ENCODE results near the gene C18orf32.
A peak's percentile ranks its signal among the peaks of the same experiment; 100 is the strongest.
"Not testable (repeated sequence)": the region's sequence is repeated elsewhere in the genome, so short reads cannot be mapped to it uniquely, and the experiment has no call there.

C18orf32 gene

GRCh38 chr18:49467019-49467563, 19.9 kb downstream of the C18orf32 start:
- no peak for DNase-seq

GRCh38 chr18:49464718-49465598, 22.1 kb downstream of the C18orf32 start:
- DNase-seq: no peak

- DNase-seq: no peak
Observed at GRCh38 chr18:49461602-49461977, 25.4 kb downstream of the C18orf32 start.

GRCh38 chr18:49460976-49461601, 25.9 kb downstream of the C18orf32 start:
- no peak for DNase-seq

- peak; percentile 36 for DNase-seq
Observed at GRCh38 chr18:49459404-49460171, 27.4 kb downstream of the C18orf32 start.

GRCh38 chr18:49457616-49458015, 29.4 kb downstream of the C18orf32 start:
- no peak for DNase-seq

GRCh38 chr18:49456794-49457193, 30.2 kb downstream of the C18orf32 start:
- no peak for DNase-seq

- not testable (repeated sequence) for DNase-seq
Observed at GRCh38 chr18:49452534-49452933, 34.5 kb downstream of the C18orf32 start.

GRCh38 chr18:49447810-49448745, 39.0 kb downstream of the C18orf32 start:
- no peak for DNase-seq

GRCh38 chr18:49446481-49446880, 40.6 kb downstream of the C18orf32 start:
- no peak for DNase-seq

GRCh38 chr18:49444581-49444980, 42.5 kb downstream of the C18orf32 start:
- no peak for DNase-seq

- DNase-seq: no peak
Observed at GRCh38 chr18:49443837-49444236, 43.2 kb downstream of the C18orf32 start.

- DNase-seq: no peak
Observed at GRCh38 chr18:49441338-49441938, 45.6 kb downstream of the C18orf32 start.

GRCh38 chr18:49435170-49435569, 51.9 kb downstream of the C18orf32 start:
- DNase-seq: no peak

- DNase-seq: no peak
Observed at GRCh38 chr18:49432602-49433001, 54.4 kb downstream of the C18orf32 start.

GRCh38 chr18:49431165-49431962, 55.7 kb downstream of the C18orf32 start:
- DNase-seq: no peak

Measured in activated CD8-positive, alpha-beta memory T cell treated with anti-CD3 and anti-CD28 coated beads, Interleukin-2, amount 50 U/mL, for 4 hours (primary cell).